GM21619 (cell line): ENCODE results near the gene SLC22A3.

Experiments
- ATAC-seq: cut with Tn5 transposase; IDR thresholded peaks from one replicate; pipeline ENCODE4 v1.9.1; 2021; ENCODE audit not compliant: unreplicated experiment

The SLC22A3 gene

GRCh38 chr6:160412993-160413392 is 64.8 kb downstream of the SLC22A3 start:
- no peak for ATAC-seq

GRCh38 chr6:160417146-160417545 is 69.0 kb downstream of the SLC22A3 start:
- ATAC-seq, result no peak

- ATAC-seq, result no peak
Measured at GRCh38 chr6:160417550-160417949, 69.4 kb downstream of the SLC22A3 start.

GRCh38 chr6:160418370-160418769 is 70.2 kb downstream of the SLC22A3 start:
- ATAC-seq, result no peak

GRCh38 chr6:160419488-160419887 is 71.3 kb downstream of the SLC22A3 start:
- no peak for ATAC-seq

- no peak for ATAC-seq
Measured at GRCh38 chr6:160420253-160420968, 72.2 kb downstream of the SLC22A3 start.

- ATAC-seq, result no peak
Measured at GRCh38 chr6:160420969-160421556, 72.9 kb downstream of the SLC22A3 start.

GRCh38 chr6:160421854-160422253 is 73.7 kb downstream of the SLC22A3 start:
- no peak for ATAC-seq

- no peak for ATAC-seq
Measured at GRCh38 chr6:160424256-160424655, 76.1 kb downstream of the SLC22A3 start.

GRCh38 chr6:160426136-160426535 is 78.0 kb downstream of the SLC22A3 start:
- no peak for ATAC-seq

GRCh38 chr6:160427312-160428068 is 79.3 kb downstream of the SLC22A3 start:
- no peak for ATAC-seq

- no peak for ATAC-seq
Measured at GRCh38 chr6:160428069-160428430, 79.9 kb downstream of the SLC22A3 start.

- ATAC-seq, result no peak
Measured at GRCh38 chr6:160428818-160429619, 80.8 kb downstream of the SLC22A3 start.

- ATAC-seq, result no peak
Measured at GRCh38 chr6:160429620-160429895, 81.4 kb downstream of the SLC22A3 start.

GRCh38 chr6:160430203-160430602 is 82.0 kb downstream of the SLC22A3 start:
- no peak for ATAC-seq

GRCh38 chr6:160430751-160431150 is 82.6 kb downstream of the SLC22A3 start:
- ATAC-seq, result no peak

GRCh38 chr6:160431226-160431625 is 83.0 kb downstream of the SLC22A3 start:
- ATAC-seq, result no peak

- ATAC-seq, result no peak
Measured at GRCh38 chr6:160431791-160432404, 83.7 kb downstream of the SLC22A3 start.

- no peak for ATAC-seq
Measured at GRCh38 chr6:160435935-160436334, 87.8 kb downstream of the SLC22A3 start.

- ATAC-seq, result no peak
Measured at GRCh38 chr6:160437154-160437553, 89.0 kb downstream of the SLC22A3 start.

- no peak for ATAC-seq
Measured at GRCh38 chr6:160437775-160438174, 89.6 kb downstream of the SLC22A3 start.
